Neural crest cell (in vitro differentiated cells): Measurements from ENCODE around the gene FARP1. TPM values are rescaled to one million over a fixed set of nuclear protein-coding genes. Genes with fewer than 3 reads are reported as not detected.

Source experiments
- DNase-seq: peaks from one replicate; pipeline ENCODE4 v3.0.0; 2021; ENCODE audit warnings: low read depth, mixed read lengths, low spot score
- H3K27ac Mint-ChIP-seq: one replicate; pipeline ENCODE4 v1.8.0; 2021; ENCODE audit warnings: mild to moderate bottlenecking, mixed read lengths; ENCODE audit not compliant: unreplicated experiment
- H3K27me3 Mint-ChIP-seq: 2 replicates; pipeline ENCODE4 v1.8.0; 2021; ENCODE audit warnings: low read depth, mild to moderate bottlenecking, mixed read lengths
- H3K36me3 Mint-ChIP-seq: 2 replicates; pipeline ENCODE4 v1.8.0; 2021; ENCODE audit warnings: low read depth, mild to moderate bottlenecking, mixed read lengths
- H3K4me1 Mint-ChIP-seq: 2 replicates; pipeline ENCODE4 v1.8.0; 2021; ENCODE audit warnings: mixed read lengths
- H3K4me3 Mint-ChIP-seq: one replicate; pipeline ENCODE4 v1.8.0; 2021; ENCODE audit warnings: mild to moderate bottlenecking, mixed read lengths
- H3K9me3 Mint-ChIP-seq: 2 replicates; pipeline ENCODE4 v1.8.0; 2021; ENCODE audit warnings: mixed read lengths
- total RNA-seq: library from RNA; stranded (reverse); gene quantifications from 2 replicates; pipeline ENCODE4 v1.2.1, GENCODE V29; 2021
- TF ChIP-seq, protein P1 (sequence below): fragments of 200-600 bp; sonication (generic); conservative IDR thresholded peaks from 2 replicates; pipeline ENCODE4 v1.5.0; 2021; ENCODE audit warnings: antibody characterized with exemption, mild to moderate bottlenecking

Gene FARP1
- total RNA-seq, 1 donor from 2014 or later = 138 TPM

DNA sequence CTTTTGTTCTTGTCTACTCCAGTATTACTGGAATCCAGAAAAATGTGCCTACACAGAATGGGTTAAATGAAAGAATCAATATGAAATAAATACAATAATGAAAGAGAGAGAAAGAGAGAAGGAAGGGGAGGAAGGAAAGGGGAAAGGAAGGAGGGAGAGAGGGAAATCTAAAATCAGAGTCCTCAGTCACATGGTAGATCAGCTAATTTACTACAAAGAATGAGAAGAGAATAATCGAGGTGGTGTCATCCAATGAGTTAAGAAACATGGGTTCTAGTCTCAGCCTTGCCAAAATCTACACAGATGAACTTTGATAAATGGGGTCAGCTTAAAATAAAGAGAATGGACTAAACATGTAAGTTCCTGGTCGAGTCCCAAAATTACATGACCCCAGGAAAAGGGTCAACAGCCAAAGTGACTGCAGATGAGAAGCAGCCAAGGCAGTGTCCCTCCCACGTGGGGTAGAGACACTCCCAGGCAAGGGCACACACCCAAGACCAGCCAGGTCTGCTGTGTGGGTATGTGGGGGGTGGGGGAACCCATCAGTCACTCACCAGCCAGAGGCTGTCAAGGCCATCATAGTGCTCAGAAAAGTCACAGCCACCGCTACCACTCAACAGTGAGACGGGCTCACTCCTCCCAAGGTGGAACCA lies 330.4 kb downstream of the FARP1 start:
- DNase-seq = no peak
- H3K36me3 Mint-ChIP-seq = peaks cover 14% of the 10 kb centered on the region
- no peak overlapping the region for H3K4me3 Mint-ChIP-seq

DNA sequence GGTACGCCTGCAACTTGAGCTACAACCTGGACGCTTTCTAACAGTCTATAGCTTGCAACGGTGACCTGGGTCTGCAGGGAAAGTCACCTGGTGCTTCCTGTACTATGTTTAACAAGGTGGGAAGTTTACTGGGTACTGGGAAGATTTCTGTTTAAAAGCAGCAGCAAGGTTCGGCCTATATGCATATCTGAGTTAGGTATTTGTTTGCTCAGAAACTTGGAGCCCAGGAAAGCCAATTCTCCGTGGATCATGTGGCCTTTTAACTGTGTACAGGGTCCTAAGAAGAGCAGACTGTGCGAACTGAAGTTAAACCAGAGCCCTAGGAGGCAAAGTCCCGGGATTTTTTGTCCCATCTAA lies 330.9 kb downstream of the FARP1 start:
- Mint-ChIP-seq H3K9me3 (no peaks in the 10 kb centered on the region), H3K4me1 (peaks cover 36% of the 10 kb centered on the region)
- TF ChIP-seq, protein P1, sequence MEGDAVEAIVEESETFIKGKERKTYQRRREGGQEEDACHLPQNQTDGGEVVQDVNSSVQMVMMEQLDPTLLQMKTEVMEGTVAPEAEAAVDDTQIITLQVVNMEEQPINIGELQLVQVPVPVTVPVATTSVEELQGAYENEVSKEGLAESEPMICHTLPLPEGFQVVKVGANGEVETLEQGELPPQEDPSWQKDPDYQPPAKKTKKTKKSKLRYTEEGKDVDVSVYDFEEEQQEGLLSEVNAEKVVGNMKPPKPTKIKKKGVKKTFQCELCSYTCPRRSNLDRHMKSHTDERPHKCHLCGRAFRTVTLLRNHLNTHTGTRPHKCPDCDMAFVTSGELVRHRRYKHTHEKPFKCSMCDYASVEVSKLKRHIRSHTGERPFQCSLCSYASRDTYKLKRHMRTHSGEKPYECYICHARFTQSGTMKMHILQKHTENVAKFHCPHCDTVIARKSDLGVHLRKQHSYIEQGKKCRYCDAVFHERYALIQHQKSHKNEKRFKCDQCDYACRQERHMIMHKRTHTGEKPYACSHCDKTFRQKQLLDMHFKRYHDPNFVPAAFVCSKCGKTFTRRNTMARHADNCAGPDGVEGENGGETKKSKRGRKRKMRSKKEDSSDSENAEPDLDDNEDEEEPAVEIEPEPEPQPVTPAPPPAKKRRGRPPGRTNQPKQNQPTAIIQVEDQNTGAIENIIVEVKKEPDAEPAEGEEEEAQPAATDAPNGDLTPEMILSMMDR = no peak

More for the DNA sequence above, 330.4 kb downstream of the FARP1 start:
- TF ChIP-seq, protein P1 = no peak
- H3K4me1 Mint-ChIP-seq = peaks cover 31% of the 10 kb centered on the region
- H3K27ac Mint-ChIP-seq = no peak overlapping the region
- H3K27me3 Mint-ChIP-seq = no peaks in the 10 kb centered on the region
- H3K9me3 Mint-ChIP-seq = no peaks in the 10 kb centered on the region

DNA sequence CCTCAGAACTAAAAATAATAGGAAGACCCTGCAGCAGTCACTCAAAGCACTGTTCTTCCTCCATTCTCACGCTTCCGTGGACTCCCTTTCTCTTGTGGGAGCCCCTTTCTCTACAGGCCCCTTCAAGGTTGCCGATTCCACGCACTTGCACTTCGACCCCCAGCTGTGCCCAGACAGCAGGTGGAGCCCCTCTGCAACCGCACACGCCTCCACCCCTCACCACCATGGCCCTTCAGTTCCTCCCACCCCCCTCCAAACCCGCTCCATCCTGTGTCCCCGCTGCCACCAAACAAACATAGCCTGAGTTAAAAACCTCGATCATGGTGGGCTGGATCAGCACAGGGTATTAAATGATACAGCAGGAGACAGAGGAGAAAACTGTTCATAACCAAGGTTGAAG lies 331.4 kb downstream of the FARP1 start:
- Mint-ChIP-seq H3K4me3 (no peak overlapping the region), H3K27ac (no peak overlapping the region)
- TF ChIP-seq, protein P1 = no peak

More for the DNA sequence above, 330.9 kb downstream of the FARP1 start:
- H3K36me3 Mint-ChIP-seq = peaks cover 15% of the 10 kb centered on the region
- H3K27me3 Mint-ChIP-seq = no peaks in the 10 kb centered on the region
- H3K27ac Mint-ChIP-seq = no peak overlapping the region
- H3K4me3 Mint-ChIP-seq = no peak overlapping the region
- no peak for DNase-seq

DNA sequence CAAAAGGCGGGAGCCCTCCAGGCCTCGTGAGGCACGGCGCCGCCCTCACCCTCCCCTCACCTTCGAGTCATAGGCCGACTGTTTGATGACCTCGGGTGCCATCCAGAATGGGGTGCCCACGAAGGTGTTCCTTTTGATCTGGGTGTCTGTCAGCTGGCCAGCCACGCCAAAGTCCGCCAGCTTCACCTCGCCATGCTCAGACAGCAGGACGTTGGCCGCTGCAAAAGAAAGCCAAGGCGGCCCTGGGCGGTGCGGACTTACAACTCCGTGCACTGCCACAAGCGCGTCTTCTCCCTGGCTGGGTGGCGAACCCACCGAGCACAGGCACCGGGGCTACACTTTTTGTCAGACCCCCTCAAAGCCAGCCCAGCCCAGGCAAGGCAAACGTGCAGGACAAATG lies 331.9 kb downstream of the FARP1 start:
- peaks cover 46% of the 10 kb centered on the region for H3K4me1 Mint-ChIP-seq
- H3K4me3 Mint-ChIP-seq = no peak overlapping the region
- peaks cover 16% of the 10 kb centered on the region for H3K36me3 Mint-ChIP-seq
- H3K27me3 Mint-ChIP-seq = no peaks in the 10 kb centered on the region
- H3K9me3 Mint-ChIP-seq = no peaks in the 10 kb centered on the region
- DNase-seq = no peak
- TF ChIP-seq, protein P1 = no peak
- no peak overlapping the region for H3K27ac Mint-ChIP-seq

More for the DNA sequence above, 331.4 kb downstream of the FARP1 start:
- H3K27me3 Mint-ChIP-seq = no peaks in the 10 kb centered on the region
- no peak for DNase-seq
- peaks cover 41% of the 10 kb centered on the region for H3K4me1 Mint-ChIP-seq
- H3K36me3 Mint-ChIP-seq = peaks cover 16% of the 10 kb centered on the region
- H3K9me3 Mint-ChIP-seq = no peaks in the 10 kb centered on the region

DNA sequence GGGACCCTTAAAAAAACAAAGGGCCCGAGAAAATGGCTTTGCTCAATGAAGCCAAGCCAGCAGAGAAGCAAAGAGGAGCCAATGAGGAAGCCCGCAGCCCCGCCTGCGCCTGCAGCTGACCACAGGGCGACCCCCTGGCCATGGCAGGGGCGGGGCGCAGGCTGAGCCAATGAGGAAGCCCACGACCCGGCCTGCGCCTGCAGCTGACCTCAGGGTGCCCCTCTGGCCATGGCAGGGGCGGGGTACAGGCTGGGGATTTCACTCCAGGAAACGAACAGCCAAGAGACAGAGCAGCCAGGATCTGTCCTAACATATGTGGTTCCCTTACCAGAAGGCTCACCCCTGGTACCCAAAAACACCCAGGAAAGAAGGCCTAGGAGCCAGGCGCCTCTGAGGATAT lies 332.6 kb downstream of the FARP1 start:
- H3K36me3 Mint-ChIP-seq = peaks cover 16% of the 10 kb centered on the region
- H3K4me1 Mint-ChIP-seq = peaks cover 48% of the 10 kb centered on the region
- no peaks in the 10 kb centered on the region for H3K27me3 Mint-ChIP-seq
- TF ChIP-seq, protein P1 = no peak
- no peaks in the 10 kb centered on the region for H3K9me3 Mint-ChIP-seq
- DNase-seq = peak; percentile 50
- peak overlapping the region; percentile 34 for H3K4me3 Mint-ChIP-seq
- peak overlapping the region; percentile 62 for H3K27ac Mint-ChIP-seq
